Activated naive CD8-positive, alpha-beta T cell treated with anti-CD3 and anti-CD28 coated beads, Interleukin-2, amount 50 U/mL, for 24 hours (primary cell): ENCODE results near the gene HS3ST3B1.
A peak's percentile ranks its signal among the peaks of the same experiment; 100 is the strongest.

ENCODE experiments used
- ATAC-seq: fragments of 150-1000 bp; cut with Tn5 transposase; one replicate; pipeline ENCODE4 v1.10.0; 2021
- DNase-seq: peaks from one replicate; pipeline ENCODE4 v3.0.0; 2021
- H3K27ac Mint-ChIP-seq: one replicate; pipeline ENCODE4 v1.8.0; 2021; ENCODE audit warnings: mild to moderate bottlenecking, mixed read lengths
- H3K27me3 Mint-ChIP-seq: one replicate; pipeline ENCODE4 v1.8.0; 2021; ENCODE audit warnings: mixed read lengths
- H3K36me3 Mint-ChIP-seq: one replicate; pipeline ENCODE4 v1.8.0; 2021; ENCODE audit warnings: low read depth, mixed read lengths
- H3K4me1 Mint-ChIP-seq: one replicate; pipeline ENCODE4 v1.8.0; 2021; ENCODE audit warnings: mixed read lengths
- H3K4me3 Mint-ChIP-seq: one replicate; pipeline ENCODE4 v1.8.0; 2021; ENCODE audit warnings: mild to moderate bottlenecking, moderate library complexity, mixed read lengths
- H3K9me3 Mint-ChIP-seq: one replicate; pipeline ENCODE4 v1.8.0; 2021; ENCODE audit warnings: mixed read lengths

Gene HS3ST3B1

GRCh38 chr17:14298947-14299279, 2.0 kb upstream of the HS3ST3B1 start:
- H3K36me3 Mint-ChIP-seq, result peaks cover 6% of the 10 kb centered on the region
- H3K4me1 Mint-ChIP-seq, result peaks cover 54% of the 10 kb centered on the region
- H3K4me3 Mint-ChIP-seq, result peak overlapping the region; percentile 96
- peak overlapping the region; percentile 46 for H3K27ac Mint-ChIP-seq
- H3K27me3 Mint-ChIP-seq, result peaks cover 47% of the 10 kb centered on the region
- DNase-seq (no peak), ATAC-seq (no peak)
- H3K9me3 Mint-ChIP-seq, result no peaks in the 10 kb centered on the region

GRCh38 chr17:14299280-14300141, 1.4 kb upstream of the HS3ST3B1 start:
- peaks cover 57% of the 10 kb centered on the region for H3K4me1 Mint-ChIP-seq
- ATAC-seq (no peak), DNase-seq (peak; percentile 57)
- peaks cover 6% of the 10 kb centered on the region for H3K36me3 Mint-ChIP-seq
- H3K9me3 Mint-ChIP-seq, result no peaks in the 10 kb centered on the region
- peak overlapping the region; percentile 96 for H3K4me3 Mint-ChIP-seq
- peak overlapping the region; percentile 74 for H3K27ac Mint-ChIP-seq
- peaks cover 41% of the 10 kb centered on the region for H3K27me3 Mint-ChIP-seq

- DNase-seq (peak; percentile 48), ATAC-seq (peak; percentile 0)
- Mint-ChIP-seq H3K4me1 (peaks cover 64% of the 10 kb centered on the region), H3K4me3 (peak overlapping the region; percentile 96), H3K27me3 (peaks cover 21% of the 10 kb centered on the region), H3K9me3 (no peaks in the 10 kb centered on the region), H3K27ac (peak overlapping the region; percentile 93), H3K36me3 (peaks cover 9% of the 10 kb centered on the region)
Observed at GRCh38 chr17:14301279-14302090, 604 bp downstream of the HS3ST3B1 start.

GRCh38 chr17:14302091-14302430, 1.2 kb downstream of the HS3ST3B1 start:
- Mint-ChIP-seq H3K27me3 (peaks cover 16% of the 10 kb centered on the region), H3K4me1 (peaks cover 63% of the 10 kb centered on the region), H3K9me3 (no peaks in the 10 kb centered on the region), H3K36me3 (peaks cover 9% of the 10 kb centered on the region), H3K27ac (peak overlapping the region; percentile 93), H3K4me3 (peak overlapping the region; percentile 96)
- ATAC-seq, result peak; percentile 4
- DNase-seq, result peak; percentile 65

- Mint-ChIP-seq H3K27ac (peak overlapping the region; percentile 93), H3K4me1 (peaks cover 66% of the 10 kb centered on the region), H3K27me3 (peaks cover 15% of the 10 kb centered on the region), H3K36me3 (peaks cover 9% of the 10 kb centered on the region), H3K4me3 (peak overlapping the region; percentile 96), H3K9me3 (no peaks in the 10 kb centered on the region)
- DNase-seq, result peak; percentile 86
- ATAC-seq, result peak; percentile 39
Observed at GRCh38 chr17:14302431-14303099, 1.7 kb downstream of the HS3ST3B1 start.

GRCh38 chr17:14303343-14304221, 2.7 kb downstream of the HS3ST3B1 start:
- peaks cover 14% of the 10 kb centered on the region for H3K36me3 Mint-ChIP-seq
- no peaks in the 10 kb centered on the region for H3K9me3 Mint-ChIP-seq
- peaks cover 6% of the 10 kb centered on the region for H3K27me3 Mint-ChIP-seq
- peak; percentile 29 for DNase-seq
- H3K4me1 Mint-ChIP-seq, result peaks cover 66% of the 10 kb centered on the region
- H3K4me3 Mint-ChIP-seq, result peak overlapping the region; percentile 96
- H3K27ac Mint-ChIP-seq, result peak overlapping the region; percentile 75
- ATAC-seq, result no peak

GRCh38 chr17:14304222-14304772, 3.4 kb downstream of the HS3ST3B1 start:
- Mint-ChIP-seq H3K36me3 (peaks cover 14% of the 10 kb centered on the region), H3K4me1 (peaks cover 62% of the 10 kb centered on the region), H3K27me3 (peaks cover under 1% of the 10 kb centered on the region), H3K4me3 (peak overlapping the region; percentile 30), H3K9me3 (no peaks in the 10 kb centered on the region), H3K27ac (no peak overlapping the region)
- DNase-seq (no peak), ATAC-seq (no peak)

- peak overlapping the region; percentile 30 for H3K4me3 Mint-ChIP-seq
- no peak for ATAC-seq
- no peaks in the 10 kb centered on the region for H3K9me3 Mint-ChIP-seq
- DNase-seq, result peak; percentile 16
- H3K36me3 Mint-ChIP-seq, result peaks cover 14% of the 10 kb centered on the region
- peaks cover 62% of the 10 kb centered on the region for H3K4me1 Mint-ChIP-seq
- H3K27ac Mint-ChIP-seq, result no peak overlapping the region
- H3K27me3 Mint-ChIP-seq, result no peaks in the 10 kb centered on the region
Observed at GRCh38 chr17:14304773-14305517, 4.1 kb downstream of the HS3ST3B1 start.

- ATAC-seq (no peak), DNase-seq (no peak)
- Mint-ChIP-seq H3K36me3 (peaks cover 17% of the 10 kb centered on the region), H3K9me3 (no peaks in the 10 kb centered on the region), H3K4me1 (peaks cover 63% of the 10 kb centered on the region), H3K27me3 (no peaks in the 10 kb centered on the region), H3K27ac (no peak overlapping the region), H3K4me3 (no peak overlapping the region)
Observed at GRCh38 chr17:14305785-14306496, 5.1 kb downstream of the HS3ST3B1 start.

- Mint-ChIP-seq H3K4me1 (peaks cover 67% of the 10 kb centered on the region), H3K9me3 (no peaks in the 10 kb centered on the region), H3K27ac (no peak overlapping the region), H3K27me3 (no peaks in the 10 kb centered on the region), H3K36me3 (peaks cover 17% of the 10 kb centered on the region), H3K4me3 (no peak overlapping the region)
- ATAC-seq (no peak), DNase-seq (no peak)
Observed at GRCh38 chr17:14306596-14306995, 5.7 kb downstream of the HS3ST3B1 start.

- H3K4me3 Mint-ChIP-seq, result peak overlapping the region; percentile 43
- peaks cover 21% of the 10 kb centered on the region for H3K36me3 Mint-ChIP-seq
- H3K27ac Mint-ChIP-seq, result peak overlapping the region; percentile 71
- peaks cover 72% of the 10 kb centered on the region for H3K4me1 Mint-ChIP-seq
- peak; percentile 27 for ATAC-seq
- no peaks in the 10 kb centered on the region for H3K27me3 Mint-ChIP-seq
- DNase-seq, result no peak
- no peaks in the 10 kb centered on the region for H3K9me3 Mint-ChIP-seq
Observed at GRCh38 chr17:14307560-14308024, 6.7 kb downstream of the HS3ST3B1 start.

GRCh38 chr17:14308636-14308964, 7.7 kb downstream of the HS3ST3B1 start:
- H3K4me3 Mint-ChIP-seq, result peak overlapping the region; percentile 75
- no peaks in the 10 kb centered on the region for H3K9me3 Mint-ChIP-seq
- H3K27ac Mint-ChIP-seq, result peak overlapping the region; percentile 73
- DNase-seq (no peak), ATAC-seq (no peak)
- H3K36me3 Mint-ChIP-seq, result peaks cover 23% of the 10 kb centered on the region
- peaks cover 69% of the 10 kb centered on the region for H3K4me1 Mint-ChIP-seq
- no peaks in the 10 kb centered on the region for H3K27me3 Mint-ChIP-seq
